Renal pelvis (tissue), 4 donors: ENCODE results near the gene BACH1. TPM values are rescaled to one million over a fixed set of nuclear protein-coding genes. Genes with fewer than 3 reads are reported as not detected.
"Not testable (repeated sequence)": the region's sequence is repeated elsewhere in the genome, so short reads cannot be mapped to it uniquely, and the experiment has no call there.

Source experiments
- DNase-seq: peaks from one replicate; pipeline ENCODE4 v3.0.0-alpha.2; 2013
- polyA plus RNA-seq, 3 donors: library from polyadenylated mRNA; unstranded; fragments of 120-200 nt; gene quantifications; one replicate each; pipeline ENCODE4 v1.2.1, GENCODE V29; 2013; ENCODE audit not compliant: insufficient read length in 3 of 3

The BACH1 gene
- polyA plus RNA-seq, 3 donors, result 37.8 to 47.3 (median 41.2) TPM

- DNase-seq, result not testable (repeated sequence)
Measured at GRCh38 chr21:29281801-29282200, 16.9 kb upstream of the BACH1 start.

DNA sequence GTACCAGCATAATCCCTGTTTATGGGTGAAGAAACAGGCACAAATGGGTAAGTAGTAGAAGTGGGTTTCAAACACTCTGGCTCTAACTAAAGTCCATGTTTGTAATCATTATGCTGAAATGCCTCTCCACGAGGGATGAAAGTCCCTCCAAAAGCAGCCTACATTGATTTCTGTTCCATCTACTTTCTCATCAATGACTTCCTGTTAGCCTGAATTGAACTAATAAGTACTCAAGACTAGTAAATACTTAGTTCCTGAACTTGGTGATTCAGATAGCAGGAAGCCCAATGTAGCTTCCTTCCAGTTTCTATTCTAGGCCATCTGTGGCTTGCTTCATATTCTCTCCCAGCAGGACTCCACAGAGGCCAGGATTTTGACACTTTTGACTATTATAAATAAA is 11.3 kb upstream of the BACH1 start:
- no peak for DNase-seq

GRCh38 chr21:29288239-29288638 is 10.5 kb upstream of the BACH1 start:
- no peak for DNase-seq

DNA sequence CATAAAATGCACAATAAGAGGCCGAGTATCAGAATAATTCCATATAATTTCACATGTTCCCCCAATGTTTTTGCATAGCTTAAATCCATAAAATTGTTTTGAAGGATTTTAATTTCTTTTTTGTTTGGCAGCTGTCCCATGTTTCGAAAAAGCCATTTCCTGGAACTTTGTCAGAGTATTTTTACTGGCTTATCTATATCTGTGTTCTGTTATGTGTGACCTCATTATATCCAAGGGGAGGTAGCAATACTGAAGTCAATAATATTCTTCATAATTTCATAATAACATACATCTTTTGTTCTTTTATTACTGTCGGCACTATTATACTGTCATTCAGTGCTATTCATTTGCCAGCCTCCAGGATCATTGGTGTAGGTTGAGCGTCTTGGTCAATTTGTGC is 9.4 kb upstream of the BACH1 start:
- DNase-seq, result no peak

- no peak for DNase-seq
Measured at GRCh38 chr21:29290240-29290639, 8.5 kb upstream of the BACH1 start.

DNA sequence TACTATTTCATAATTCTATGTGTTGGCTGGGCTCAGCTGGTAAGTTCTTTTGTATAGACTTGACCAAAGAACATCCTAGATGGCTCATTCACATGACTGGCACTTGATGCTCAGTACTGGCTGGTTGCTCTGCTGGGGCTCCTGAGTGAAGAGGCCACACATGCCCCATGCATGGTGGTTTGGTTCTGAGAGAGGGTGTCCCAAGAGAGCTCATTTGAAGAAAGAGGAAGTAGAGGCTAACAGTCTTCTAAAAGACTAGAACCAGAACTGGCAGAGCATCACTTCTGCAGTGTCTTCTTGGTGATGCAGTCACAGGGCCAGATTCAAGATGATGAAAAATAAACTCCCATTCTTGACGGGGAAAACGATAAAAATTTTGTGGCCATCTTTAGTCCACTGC is 5.2 kb upstream of the BACH1 start:
- no peak for DNase-seq

- DNase-seq, result no peak
Measured at GRCh38 chr21:29295066-29295650, 3.6 kb upstream of the BACH1 start.

DNA sequence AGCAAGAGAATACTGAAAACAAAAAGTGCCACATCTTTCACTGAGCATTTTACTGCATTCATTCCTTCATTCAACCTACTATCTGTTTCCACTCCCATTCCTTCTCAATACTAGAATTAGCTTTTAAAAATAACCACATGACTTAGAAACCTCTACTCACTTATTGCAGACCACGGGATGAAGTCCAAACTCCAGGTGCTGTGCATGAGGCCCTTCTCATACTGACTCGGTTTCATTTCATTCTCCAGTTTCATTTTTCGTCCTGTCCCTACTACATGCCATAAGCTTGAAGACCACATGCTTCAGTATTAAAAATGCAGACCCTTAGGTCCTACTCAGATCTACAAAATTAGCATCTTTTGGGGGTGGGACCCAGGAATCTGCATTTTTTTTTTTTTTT is 2.3 kb upstream of the BACH1 start:
- no peak for DNase-seq

GRCh38 chr21:29297483-29298347 is 1.0 kb upstream of the BACH1 start:
- DNase-seq, result no peak

DNA sequence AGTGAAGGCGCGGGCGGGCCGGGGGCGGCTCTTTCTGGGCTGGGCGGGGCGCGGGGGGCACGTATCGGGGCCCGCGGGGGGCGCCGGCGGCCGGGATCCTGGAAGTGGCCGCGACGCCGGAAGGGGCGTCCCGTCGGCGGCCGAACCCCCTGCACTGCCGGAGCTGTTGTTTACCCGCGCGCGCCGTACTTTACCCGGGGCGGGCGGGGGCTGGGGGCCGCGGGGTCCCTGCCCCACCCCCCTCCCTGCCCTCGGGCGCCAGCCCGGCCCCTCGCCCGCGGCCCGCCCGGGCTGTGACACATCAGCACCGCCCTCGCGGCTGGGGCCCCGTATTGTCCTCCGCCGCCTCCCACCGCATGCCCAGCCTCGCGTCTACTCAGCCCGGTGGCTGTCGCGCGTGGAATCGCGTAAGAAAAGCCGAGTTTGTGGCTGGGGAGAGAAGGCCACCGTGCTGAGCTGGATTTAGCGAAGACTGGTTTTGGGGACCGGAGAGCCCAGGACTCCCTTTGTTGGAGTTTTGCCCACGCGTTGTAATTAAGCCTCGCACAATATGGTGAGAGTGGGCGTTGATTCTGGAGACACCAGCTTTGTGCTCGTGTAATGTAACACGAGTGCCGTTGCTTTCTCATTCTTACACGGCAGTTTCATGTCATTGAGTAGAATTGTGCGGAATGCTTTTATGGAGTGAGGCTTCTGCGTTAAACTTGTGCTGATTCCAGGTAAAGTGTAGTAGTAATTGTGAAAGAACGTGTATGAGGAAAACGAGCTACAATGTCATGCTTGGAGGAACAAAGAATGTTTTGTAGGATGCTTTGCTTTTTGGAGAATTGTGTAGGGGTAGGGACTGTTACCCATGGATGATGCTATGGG is 559 bp downstream of the BACH1 start:
- DNase-seq, result peak; percentile 39

- DNase-seq, result peak; percentile 50
Measured at GRCh38 chr21:29299916-29300806, 1.4 kb downstream of the BACH1 start.

GRCh38 chr21:29300807-29301138 is 2.1 kb downstream of the BACH1 start:
- no peak for DNase-seq

- no peak for DNase-seq
Measured at GRCh38 chr21:29301691-29302090, 3.0 kb downstream of the BACH1 start.

- DNase-seq, result no peak
Measured at GRCh38 chr21:29302359-29302875, 3.7 kb downstream of the BACH1 start.

DNA sequence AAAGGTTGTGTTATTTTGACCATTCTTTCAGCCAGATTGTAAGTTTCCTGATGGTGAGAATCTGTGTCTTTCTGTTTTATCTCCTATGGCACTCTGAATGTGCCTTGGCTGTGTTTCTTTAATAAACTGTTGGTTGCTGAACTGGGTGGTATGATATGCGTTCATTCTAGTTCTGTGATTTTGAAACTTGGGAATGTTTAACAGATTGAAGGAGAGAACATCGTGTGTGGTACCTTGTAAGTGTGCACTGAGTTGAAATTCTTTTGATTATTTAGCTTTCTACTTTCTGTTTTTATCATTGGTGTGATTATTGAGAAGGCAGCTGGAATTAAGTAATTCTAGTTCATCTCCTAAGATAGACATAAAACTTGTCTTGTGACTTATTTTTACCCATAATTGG is 4.6 kb downstream of the BACH1 start:
- no peak for DNase-seq

- no peak for DNase-seq
Measured at GRCh38 chr21:29304597-29304996, 5.9 kb downstream of the BACH1 start.

- no peak for DNase-seq
Measured at GRCh38 chr21:29305068-29305467, 6.3 kb downstream of the BACH1 start.

- no peak for DNase-seq
Measured at GRCh38 chr21:29305561-29305960, 6.8 kb downstream of the BACH1 start.

DNA sequence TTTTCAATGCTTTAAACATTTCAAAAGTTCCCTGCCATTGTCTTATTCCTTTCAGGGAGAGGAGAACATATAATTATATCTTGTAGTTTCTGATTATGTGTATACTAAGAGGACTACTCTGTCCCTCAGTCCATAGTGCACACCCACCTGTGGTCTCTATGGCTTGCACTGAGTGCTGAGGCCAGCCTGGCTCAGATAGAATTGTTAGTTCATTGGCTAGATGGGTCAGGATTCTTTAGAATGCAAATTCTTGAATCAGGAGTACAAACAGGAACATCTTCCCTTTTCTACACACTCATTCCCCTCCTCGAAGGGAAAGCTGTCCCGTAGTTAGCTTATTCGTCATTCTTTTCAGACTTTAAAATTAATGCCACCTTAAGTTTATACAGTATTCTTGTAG is 8.2 kb downstream of the BACH1 start:
- DNase-seq, result no peak

- DNase-seq, result no peak
Measured at GRCh38 chr21:29307718-29308455, 9.2 kb downstream of the BACH1 start.

- no peak for DNase-seq
Measured at GRCh38 chr21:29308456-29308783, 9.7 kb downstream of the BACH1 start.
